ENCODE data around the gene SPACA7.

Gene SPACA7

DNA sequence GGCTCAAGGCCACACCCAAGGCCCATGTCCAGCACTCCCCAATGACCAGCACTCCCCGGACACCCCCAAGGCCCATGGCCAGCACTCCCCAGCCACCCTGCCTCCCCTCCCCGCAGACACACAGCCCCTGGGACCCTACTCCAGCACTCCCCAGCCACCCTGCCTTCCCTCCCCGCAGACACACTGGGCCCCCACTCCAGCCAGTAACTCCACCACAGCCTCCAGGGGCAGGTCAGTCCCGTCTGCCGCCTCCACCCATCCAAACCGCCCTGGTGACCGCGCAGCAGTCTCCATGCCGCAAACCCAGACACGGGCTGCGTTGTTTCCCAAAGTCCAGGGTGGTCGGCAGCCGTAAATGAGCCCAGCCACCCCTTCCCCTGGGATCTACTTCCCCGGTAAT, 70.7 kb downstream of the SPACA7 start:
- DNase-seq (ENCODE audit: low read depth in 3 of 3, low spot score in 1 of 3) = no peak

DNA sequence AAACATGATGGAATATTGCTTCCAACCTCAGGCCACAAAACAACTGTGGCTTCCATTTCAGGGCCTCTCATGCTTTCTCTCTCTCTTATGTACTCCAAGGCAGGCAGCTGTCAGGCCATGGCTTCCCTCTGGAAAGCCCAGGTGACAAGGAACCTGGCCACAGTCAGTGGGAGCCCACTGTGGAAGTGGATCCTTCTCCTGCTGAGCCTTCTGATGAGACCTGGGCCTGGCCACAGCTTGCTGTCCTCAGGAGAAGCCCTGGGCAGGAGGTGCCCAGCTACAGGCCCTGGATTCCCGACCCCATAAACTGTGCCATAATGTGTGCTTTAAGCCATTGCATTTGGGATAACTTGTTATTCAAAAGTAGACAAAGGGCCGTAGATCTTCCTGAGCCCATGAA, 71.2 kb downstream of the SPACA7 start:
- no peak for DNase-seq (ENCODE audit: low read depth in 3 of 3, low spot score in 1 of 3)

GRCh38 chr13:112447761-112448603, 71.8 kb downstream of the SPACA7 start:
- no peak for DNase-seq (ENCODE audit: low read depth in 3 of 3, low spot score in 1 of 3)

DNA sequence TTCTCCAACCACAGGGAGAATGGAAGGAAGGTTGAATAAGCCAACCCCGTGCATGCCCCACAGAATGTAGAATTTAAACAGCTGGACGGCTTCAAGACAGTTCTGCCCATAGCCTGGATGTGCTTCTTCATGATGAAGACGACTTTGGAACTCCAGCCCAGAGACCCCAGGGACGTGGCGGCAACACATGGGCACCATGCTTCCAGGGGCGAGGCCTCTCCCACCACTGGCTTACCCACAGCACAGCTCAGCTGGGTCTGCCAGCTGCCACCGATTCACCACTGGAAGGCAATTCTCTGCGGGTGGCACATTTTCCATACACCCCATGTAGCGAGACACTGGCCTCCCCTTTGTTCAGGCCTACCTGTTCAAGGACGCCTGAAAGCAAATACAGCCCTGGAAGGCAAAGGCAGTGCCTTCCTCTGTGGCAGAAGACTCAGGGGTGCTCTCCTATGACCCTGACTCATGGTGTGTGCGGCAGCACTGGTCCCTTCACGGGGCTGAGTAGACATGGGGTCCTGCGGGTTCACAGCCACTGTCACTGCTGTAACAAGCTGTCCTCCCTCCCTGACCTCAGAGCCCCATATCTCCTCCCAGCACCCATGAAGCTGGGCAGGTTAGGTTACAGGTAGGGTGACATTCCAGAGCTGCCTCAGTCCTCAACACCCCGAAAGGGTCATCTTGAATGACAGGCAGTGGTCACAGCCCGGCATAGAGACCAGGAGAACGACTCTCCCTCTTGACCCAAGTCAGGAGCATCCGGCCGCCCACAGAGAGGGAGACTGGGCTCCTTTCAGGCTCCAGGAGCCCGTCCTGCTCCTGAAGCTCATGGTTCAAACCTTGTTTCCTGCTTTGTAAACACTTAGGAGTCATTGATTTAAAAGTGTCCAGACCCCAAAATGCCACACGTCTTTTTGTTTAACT, 72.7 kb downstream of the SPACA7 start:
- no peak for DNase-seq (ENCODE audit: low read depth in 3 of 3, low spot score in 1 of 3)

DNA sequence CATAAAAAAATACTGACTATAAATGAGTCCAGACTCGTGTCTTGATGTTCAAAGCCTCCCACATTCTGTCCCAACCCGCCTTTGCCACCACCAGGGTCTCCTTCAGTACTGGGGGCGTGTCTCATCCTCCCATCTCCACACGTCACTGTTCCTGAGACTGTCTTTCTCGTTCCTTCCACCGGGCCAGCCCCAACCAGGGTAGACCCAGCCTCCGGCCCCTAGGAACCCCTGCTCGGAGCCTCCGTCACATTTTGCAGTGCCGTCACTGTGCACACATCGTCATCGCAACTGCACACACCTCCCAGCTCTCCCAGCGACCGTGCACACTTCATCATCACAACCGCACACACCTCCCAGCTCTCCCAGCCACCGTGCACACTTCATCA, 73.4 kb downstream of the SPACA7 start:
- DNase-seq (ENCODE audit: low read depth in 3 of 3, low spot score in 1 of 3) = no peak

GRCh38 chr13:112450118-112450903, 74.2 kb downstream of the SPACA7 start:
- no peak for DNase-seq (ENCODE audit: low read depth in 3 of 3, low spot score in 1 of 3)

DNA sequence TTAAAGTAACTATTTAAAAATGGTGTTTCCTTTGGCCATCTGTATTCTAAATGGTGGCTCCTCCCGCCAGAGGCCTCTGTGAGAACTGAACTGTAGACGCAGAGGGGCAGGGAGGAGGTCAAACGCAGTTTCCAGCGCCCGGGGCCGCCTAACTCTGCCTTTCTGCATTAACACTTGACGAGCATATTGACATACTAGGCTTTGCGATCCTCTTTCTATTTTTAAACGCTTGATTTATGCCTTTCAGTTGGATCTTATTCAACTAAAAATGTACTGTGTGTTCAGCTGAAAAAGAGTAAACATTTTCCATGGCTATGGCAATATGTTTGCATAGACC, 74.7 kb downstream of the SPACA7 start:
- DNase-seq (ENCODE audit: low read depth in 3 of 3, low spot score in 1 of 3) = no peak

GRCh38 chr13:112451512-112452379, 75.6 kb downstream of the SPACA7 start:
- no peak for DNase-seq (ENCODE audit: low read depth in 3 of 3, low spot score in 1 of 3)

DNA sequence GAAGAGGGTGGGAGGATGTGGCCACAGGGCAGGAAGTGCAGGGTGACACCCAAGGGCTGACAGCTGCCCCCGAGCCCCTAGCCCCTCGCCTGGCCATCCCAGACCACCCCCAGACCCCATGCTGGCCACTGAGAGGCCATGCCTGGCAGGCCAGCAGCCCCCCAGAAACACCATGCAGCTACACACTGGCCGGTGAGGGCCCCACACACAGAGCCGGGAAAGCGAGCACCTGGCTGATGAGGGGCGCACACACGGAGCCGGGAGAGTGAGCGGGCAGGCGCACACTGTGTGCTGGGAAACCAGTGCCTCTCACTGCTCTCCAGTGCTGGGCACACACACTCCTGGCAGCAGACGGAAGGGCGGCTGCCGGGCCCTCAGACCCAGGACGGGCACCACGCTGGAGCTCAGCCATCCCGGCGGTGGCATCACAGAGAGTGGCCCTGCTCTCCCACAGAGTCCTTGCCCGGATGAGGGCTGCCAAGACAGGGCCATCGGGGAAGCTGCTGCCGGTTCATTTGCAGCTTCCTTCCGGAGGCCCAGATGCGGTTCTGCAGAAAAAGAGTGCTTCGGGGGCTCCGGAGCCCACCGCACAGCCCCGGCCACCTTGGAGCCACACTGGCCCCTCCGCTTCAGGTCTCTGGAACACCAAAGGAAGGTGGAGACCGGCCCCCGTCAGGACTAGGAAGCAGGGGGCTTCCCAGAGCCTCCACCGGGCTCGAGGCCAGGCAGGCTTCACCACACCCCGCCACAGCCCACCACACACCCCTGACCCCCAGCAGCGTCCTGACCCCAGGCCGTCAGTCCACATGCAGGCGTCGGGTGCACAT, 76.4 kb downstream of the SPACA7 start:
- DNase-seq (ENCODE audit: low read depth in 3 of 3, low spot score in 1 of 3) = no peak

- no peak for DNase-seq (ENCODE audit: low read depth in 3 of 3, low spot score in 1 of 3)
Observed at GRCh38 chr13:112453207-112453829, 77.2 kb downstream of the SPACA7 start.

GRCh38 chr13:112453874-112454647, 77.9 kb downstream of the SPACA7 start:
- DNase-seq (ENCODE audit: low read depth in 3 of 3, low spot score in 1 of 3) = no peak

- DNase-seq (ENCODE audit: low read depth in 3 of 3, low spot score in 1 of 3) = no peak
Observed at GRCh38 chr13:112454648-112455334, 78.6 kb downstream of the SPACA7 start.

GRCh38 chr13:112455476-112456059, 79.4 kb downstream of the SPACA7 start:
- DNase-seq (ENCODE audit: low read depth in 3 of 3, low spot score in 1 of 3) = no peak

- DNase-seq (ENCODE audit: low read depth in 3 of 3, low spot score in 1 of 3) = no peak
Observed at GRCh38 chr13:112456138-112457056, 80.2 kb downstream of the SPACA7 start.

- no peak for DNase-seq (ENCODE audit: low read depth in 3 of 3, low spot score in 1 of 3)
Observed at GRCh38 chr13:112457081-112457480, 80.9 kb downstream of the SPACA7 start.

GRCh38 chr13:112457485-112457884, 81.3 kb downstream of the SPACA7 start:
- no peak for DNase-seq (ENCODE audit: low read depth in 3 of 3, low spot score in 1 of 3)

Data from stimulated activated CD4-positive, alpha-beta T cell treated with anti-CD3 and anti-CD28 coated beads, TNF-alpha, amount 100 ng/mL, for 1 hour (primary cell).